Stimulated activated memory B cell treated with anti-CD40 and anti-IgM and Interleukin-4, amounts not matched to agents 10 μg/mL and 1 μg/mL and 100 μg/mL, for 72 hours (primary cell): Measurements from ENCODE around the gene RFX7.

Experiments used
- ATAC-seq: fragments of 150-1000 bp; cut with Tn5 transposase; 2 replicates; pipeline ENCODE4 v1.10.0; 2021
- H3K27ac Mint-ChIP-seq: one replicate; pipeline ENCODE4 v1.8.0; 2022; ENCODE audit warnings: mild to moderate bottlenecking, mixed read lengths
- H3K27me3 Mint-ChIP-seq: one replicate; pipeline ENCODE4 v1.8.0; 2022; ENCODE audit warnings: mixed read lengths
- H3K36me3 Mint-ChIP-seq: one replicate; pipeline ENCODE4 v1.8.0; 2022; ENCODE audit warnings: mixed read lengths
- H3K4me1 Mint-ChIP-seq: one replicate; pipeline ENCODE4 v1.8.0; 2022; ENCODE audit warnings: mixed read lengths
- H3K4me3 Mint-ChIP-seq: one replicate; pipeline ENCODE4 v1.8.0; 2022; ENCODE audit warnings: mild to moderate bottlenecking, moderate library complexity, mixed read lengths
- H3K9me3 Mint-ChIP-seq: one replicate; pipeline ENCODE4 v1.8.0; 2022; ENCODE audit warnings: mixed read lengths

Gene RFX7

DNA sequence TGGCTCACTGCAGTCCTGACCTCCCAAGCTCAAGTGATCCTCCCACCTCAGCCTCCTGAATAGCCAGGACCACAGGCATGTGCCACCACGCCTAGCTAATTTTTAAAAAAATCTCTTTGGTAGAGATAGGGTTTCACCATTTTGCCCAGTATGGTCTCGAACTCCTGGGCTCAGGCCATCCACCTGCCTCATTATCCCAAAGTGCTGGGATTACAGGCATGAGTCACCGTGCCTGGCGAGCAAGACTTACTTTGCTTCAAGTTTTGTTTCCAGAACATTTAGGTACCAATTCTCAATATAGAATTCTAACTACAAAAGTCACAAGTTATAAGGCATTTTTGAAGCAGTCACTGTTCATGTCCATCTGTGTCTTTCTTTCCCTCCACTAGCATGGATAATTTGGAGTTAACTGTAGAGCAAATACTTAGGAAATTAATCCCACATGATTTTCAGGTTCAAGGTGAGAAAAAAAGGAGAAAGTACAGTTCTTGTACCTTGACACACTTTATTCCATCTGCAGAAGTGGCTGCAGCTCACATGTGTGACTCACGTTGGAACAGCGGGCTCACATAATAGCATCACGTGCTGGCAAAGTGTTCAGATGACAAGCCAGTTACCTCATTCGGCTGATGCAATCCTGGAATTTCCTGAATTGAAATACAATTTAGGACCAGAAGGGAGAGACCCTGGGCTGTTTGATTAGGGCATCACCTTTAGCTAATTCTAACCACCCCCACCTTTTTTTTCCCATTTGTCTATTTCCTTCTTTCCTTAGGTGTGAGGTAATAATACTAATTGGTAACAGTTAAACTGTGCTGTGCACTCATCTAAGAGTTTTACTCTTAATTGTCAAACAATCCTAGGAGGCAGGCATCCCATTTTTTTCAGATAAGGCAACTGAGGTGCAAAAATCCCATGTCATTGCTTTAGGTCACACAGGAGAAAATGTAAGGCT is 203.3 kb downstream of the RFX7 start:
- H3K4me3 Mint-ChIP-seq, result no peak overlapping the region

DNA sequence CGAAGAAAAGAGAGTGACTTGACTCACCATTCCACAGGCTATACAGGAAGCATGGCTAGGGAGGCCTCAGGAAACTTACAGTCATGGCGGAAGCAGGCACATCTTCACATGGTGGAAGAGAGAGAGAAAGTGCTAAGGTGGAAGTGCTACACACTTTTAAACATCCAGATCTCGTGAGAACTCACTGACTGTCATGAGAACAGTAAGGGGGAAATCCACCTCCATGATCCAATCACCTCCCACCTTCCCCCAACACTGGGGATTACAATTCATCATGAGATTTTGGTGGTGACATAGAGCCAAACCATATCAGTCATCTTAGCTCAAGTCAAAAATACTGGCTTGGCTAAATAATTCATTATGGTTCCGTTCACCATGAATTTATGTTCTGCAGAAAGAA is 205.0 kb downstream of the RFX7 start:
- H3K4me1 Mint-ChIP-seq, result peaks cover 10% of the 10 kb centered on the region
- H3K27me3 Mint-ChIP-seq, result peaks cover 32% of the 10 kb centered on the region
- peaks cover 1% of the 10 kb centered on the region for H3K36me3 Mint-ChIP-seq
- no peak overlapping the region for H3K27ac Mint-ChIP-seq
- H3K9me3 Mint-ChIP-seq, result peaks cover under 1% of the 10 kb centered on the region
- ATAC-seq, result no peak
- H3K4me3 Mint-ChIP-seq, result no peak overlapping the region

More for the DNA sequence above, 203.3 kb downstream of the RFX7 start:
- Mint-ChIP-seq H3K27me3 (peaks cover 22% of the 10 kb centered on the region), H3K4me1 (peaks cover 14% of the 10 kb centered on the region), H3K36me3 (peaks cover 6% of the 10 kb centered on the region), H3K9me3 (peaks cover 5% of the 10 kb centered on the region), H3K27ac (no peak overlapping the region)
- no peak for ATAC-seq

DNA sequence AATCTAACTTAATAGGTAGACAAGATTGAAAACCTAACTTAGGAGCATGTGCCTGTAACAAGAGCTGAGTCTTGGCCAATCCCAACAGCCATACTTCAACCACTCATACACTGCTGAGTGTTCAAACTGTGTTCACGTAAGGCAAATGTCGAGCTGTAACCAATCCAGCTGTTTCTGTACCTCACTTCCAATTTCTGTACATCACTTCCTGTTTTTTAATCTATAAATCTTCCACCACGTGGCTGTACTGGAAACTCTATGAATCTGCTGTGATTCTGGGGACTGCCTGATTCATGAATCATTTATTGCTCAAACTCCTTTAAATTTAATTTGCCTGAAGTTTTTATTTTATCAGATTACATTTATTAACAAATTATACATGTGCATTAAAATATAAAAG is 205.7 kb downstream of the RFX7 start:
- H3K27me3 Mint-ChIP-seq, result peaks cover 29% of the 10 kb centered on the region
- ATAC-seq, result no peak
- no peaks in the 10 kb centered on the region for H3K9me3 Mint-ChIP-seq
- H3K27ac Mint-ChIP-seq, result no peak overlapping the region
- H3K36me3 Mint-ChIP-seq, result no peaks in the 10 kb centered on the region
- no peak overlapping the region for H3K4me3 Mint-ChIP-seq
- peaks cover 5% of the 10 kb centered on the region for H3K4me1 Mint-ChIP-seq
